GM13976 (cell line): ENCODE results near the gene MBTD1.
A peak's percentile ranks its signal among the peaks of the same experiment; 100 is the strongest.

Source experiments
- DNase-seq: peaks from one replicate; pipeline ENCODE4 v3.0.0; 2012; ENCODE audit warnings: low spot score
- in situ Hi-C: fragments of 300-500 bp; cut with MboI; formaldehyde crosslinking; loops from one replicate; pipeline ENCODE4 v1.12.0; 2022; ENCODE audit warnings: low sequenced_read_pairs, mixed read lengths, inconsistent platforms; ENCODE audit not compliant: unreplicated experiment
- TF ChIP-seq, protein P1 (sequence below): IDR thresholded peaks from 2 replicates; pipeline ENCODE4 v1.5.1; 2012; ENCODE audit warnings: borderline replicate concordance, mild to moderate bottlenecking; ENCODE audit not compliant: insufficient read depth; ENCODE audit errors: extremely low read depth, missing control alignments, control extremely low read depth

Gene MBTD1

DNA sequence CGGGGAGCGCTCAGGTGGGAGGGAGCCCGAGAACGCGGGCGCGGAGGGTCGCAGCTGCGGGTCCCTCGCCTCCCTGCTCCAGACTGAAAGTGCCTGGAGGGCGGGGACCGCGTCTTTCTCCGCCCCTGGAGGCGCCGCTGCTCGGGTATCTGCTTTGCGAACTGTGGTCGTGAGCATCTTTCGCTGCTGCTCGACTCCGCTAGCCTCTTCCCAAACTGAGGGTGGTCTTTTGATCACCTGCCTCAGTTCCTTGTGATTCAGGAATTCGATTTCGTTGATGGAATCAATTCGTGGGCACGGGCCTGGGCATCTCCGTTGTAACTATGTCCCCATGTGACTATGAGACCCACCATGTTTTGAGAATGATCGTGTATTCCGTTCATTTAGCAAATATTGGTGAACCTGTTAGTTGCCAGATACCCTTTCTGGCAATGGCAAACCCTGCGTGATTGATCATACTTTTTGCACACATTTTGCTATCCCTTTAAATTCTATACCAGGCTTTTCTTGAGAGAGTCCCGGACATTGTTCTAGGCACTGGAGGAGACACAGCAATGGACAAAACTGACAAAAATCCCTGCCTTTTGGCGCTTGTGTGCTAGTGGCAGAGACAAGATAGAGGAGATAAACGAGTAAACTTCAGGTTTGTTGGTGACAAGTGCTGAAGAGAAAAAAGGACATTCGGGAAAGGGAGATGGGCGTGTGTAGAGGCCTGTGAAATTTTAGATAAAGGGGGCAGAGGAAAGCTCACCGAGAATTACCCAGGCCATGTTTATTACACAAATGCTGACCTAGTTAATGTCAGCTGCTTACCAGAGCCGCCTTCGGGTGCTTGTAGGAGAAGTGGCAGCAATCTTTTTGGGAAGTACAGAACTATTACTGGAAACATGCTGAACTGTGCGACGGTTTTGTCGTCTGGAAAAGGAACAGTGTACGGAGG is 1.4 kb upstream of the MBTD1 start:
- in situ Hi-C loops: no loop called here
- TF ChIP-seq, protein P1, sequence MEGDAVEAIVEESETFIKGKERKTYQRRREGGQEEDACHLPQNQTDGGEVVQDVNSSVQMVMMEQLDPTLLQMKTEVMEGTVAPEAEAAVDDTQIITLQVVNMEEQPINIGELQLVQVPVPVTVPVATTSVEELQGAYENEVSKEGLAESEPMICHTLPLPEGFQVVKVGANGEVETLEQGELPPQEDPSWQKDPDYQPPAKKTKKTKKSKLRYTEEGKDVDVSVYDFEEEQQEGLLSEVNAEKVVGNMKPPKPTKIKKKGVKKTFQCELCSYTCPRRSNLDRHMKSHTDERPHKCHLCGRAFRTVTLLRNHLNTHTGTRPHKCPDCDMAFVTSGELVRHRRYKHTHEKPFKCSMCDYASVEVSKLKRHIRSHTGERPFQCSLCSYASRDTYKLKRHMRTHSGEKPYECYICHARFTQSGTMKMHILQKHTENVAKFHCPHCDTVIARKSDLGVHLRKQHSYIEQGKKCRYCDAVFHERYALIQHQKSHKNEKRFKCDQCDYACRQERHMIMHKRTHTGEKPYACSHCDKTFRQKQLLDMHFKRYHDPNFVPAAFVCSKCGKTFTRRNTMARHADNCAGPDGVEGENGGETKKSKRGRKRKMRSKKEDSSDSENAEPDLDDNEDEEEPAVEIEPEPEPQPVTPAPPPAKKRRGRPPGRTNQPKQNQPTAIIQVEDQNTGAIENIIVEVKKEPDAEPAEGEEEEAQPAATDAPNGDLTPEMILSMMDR: no peak
- no peak for DNase-seq

- TF ChIP-seq, protein P1: no peak
- in situ Hi-C loops: no loop called here
- peak; percentile 97 for DNase-seq
These were observed 581 bp upstream of the MBTD1 start, which contains the start of gene UTP18 for GRCh38 chr17:51260237-51261023. Gene UTP18 (plus strand): TSS chr17:51260546. CDS start chr17:51260585, 39 bp downstream.

DNA sequence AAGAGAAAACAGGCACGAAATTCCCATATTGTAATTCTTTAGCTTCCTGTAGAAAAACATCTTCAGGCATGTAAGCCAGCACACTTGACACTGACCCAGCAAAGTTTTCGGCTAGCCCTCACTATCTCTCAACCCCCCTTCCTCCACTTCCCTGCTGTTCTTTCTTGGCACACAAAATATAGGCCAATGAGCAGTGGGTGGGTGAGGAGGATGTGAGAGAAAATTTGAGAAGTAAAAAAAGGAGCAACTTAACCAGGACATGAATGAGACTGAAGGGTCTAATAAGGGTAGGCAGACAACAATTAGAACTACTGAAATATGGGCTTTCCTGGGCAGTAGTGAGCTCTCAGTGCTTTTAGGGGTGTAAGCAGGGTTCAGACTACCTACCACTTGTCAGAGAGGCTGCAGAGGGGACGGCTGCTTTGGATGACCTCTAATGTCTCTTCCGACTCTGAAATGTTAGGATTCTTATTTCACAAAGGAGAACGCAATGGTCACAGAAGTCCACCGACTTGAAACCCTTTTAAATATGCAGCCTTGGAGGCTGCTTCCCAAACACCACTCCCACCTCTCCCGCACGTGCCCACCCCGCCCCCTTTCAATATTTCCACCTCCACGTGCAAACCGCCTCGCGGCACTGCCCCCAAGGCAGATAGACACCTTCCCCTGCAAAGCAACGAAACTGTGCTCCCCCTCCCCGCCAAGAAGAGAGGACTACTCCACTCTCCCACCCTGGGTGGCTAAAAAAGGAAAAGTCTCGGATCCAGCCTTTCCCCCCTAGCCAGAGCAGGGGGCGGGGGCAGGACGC is 889 bp downstream of the MBTD1 start:
- DNase-seq: no peak
- in situ Hi-C loops: no loop called here
- TF ChIP-seq, protein P1: no peak

DNA sequence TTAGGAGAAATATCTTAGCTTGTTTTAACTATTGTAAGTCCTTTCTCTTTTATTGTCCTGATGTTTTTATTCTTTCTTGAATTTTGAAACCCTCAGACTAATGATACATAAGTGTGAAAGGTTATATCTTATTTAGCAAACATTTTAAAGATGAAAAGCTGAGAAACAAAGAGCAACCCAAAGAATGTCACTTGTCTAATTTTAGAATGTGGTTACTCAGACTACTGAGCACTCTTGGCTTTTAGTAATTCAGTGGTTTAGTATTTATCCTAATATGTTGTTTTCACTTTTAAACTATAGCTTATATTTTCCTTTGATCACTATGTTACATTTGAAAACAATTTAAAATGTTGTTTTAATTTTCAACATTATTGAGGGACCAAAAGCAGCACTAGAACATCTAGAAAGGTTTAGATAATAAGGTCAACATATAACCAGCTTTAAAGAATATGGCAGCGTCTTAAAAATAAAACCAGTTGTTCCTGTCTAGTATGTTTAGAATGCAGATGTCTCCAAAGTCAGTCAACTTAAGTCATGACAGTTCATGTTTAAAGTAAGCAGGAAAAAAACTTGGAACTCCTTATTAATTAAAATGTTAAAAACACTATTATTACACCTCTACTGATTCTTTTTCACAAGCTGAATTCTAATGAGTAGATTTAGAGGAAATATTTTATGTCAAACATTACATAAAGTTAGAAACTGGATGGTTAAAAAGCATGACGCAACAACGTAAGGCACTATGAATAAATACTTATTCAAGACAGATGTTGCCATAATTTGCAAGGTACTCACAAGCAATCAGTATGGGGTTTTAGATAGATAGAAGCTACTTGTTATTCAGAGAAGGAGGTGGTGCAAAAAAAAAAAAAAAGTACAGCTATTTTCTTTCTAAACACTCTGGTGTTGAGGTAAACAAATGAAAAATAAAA is 2.4 kb downstream of the MBTD1 start:
- no peak for DNase-seq
- in situ Hi-C loops: no loop called here
- TF ChIP-seq, protein P1: no peak

- in situ Hi-C loops: no loop called here
- DNase-seq: no peak
- TF ChIP-seq, protein P1: no peak
These were observed 3.7 kb downstream of the MBTD1 start for GRCh38 chr17:51256101-51256500.
